ENCODE data around the gene ANKMY1. TPM values are rescaled to one million over a fixed set of nuclear protein-coding genes. Genes with fewer than 3 reads are reported as not detected.

Gene ANKMY1
- total and polyA plus RNA-seq, 2 of the 13 experiments (the other 11 are each of a cell fraction or from before 2014, with no cell fraction given), result 11.7 to 18.8 TPM

GRCh38 chr2:240460781-240461431 lies 96.9 kb downstream of the ANKMY1 start (continued):
- TF ChIP-seq AGO2 (optimal IDR thresholded peaks at IDR 0.05; ENCODE audit: low read depth, low read length) (peak; percentile 35), SNAI1 (CRISPR knock-in tag; IDR thresholded peaks at IDR 0.05; ENCODE audit: borderline replicate concordance) (no peak), TFAP4 (IDR thresholded peaks at IDR 0.05; ENCODE audit: borderline replicate concordance, low read depth) (no peak), ZNF549 (CRISPR knock-in tag; IDR thresholded peaks at IDR 0.05) (no peak)

- no peak overlapping the region; the same call in 1 of the 2 replicates for H3K4me2 ChIP-seq (ENCODE audit: low read depth, low read length)
- in situ Hi-C loops (cut with HindIII; ENCODE audit: extremely low pct_ligation_motif_present, low pct_unique_long_range_greater_than_20kb), result no loop called here
- no peaks in the 10 kb centered on the region for H3K9me3 ChIP-seq (ENCODE audit: low read length)
- no peak overlapping the region for H2AFZ ChIP-seq (ENCODE audit: low read length)
- ChIA-PET CTCF (ENCODE audit: low intra/inter-chr PET ratio, low total read pairs) (no interaction called here), POLR2A (interaction anchor here (1.5 kb wide), 1 partner anchor 101 kb away, joined by 3 read pairs; no protein-coding TSS in a partner anchor)
- no peaks in the 10 kb centered on the region; the same call in 1 of the 2 replicates for H4K20me1 ChIP-seq (ENCODE audit: insufficient read depth, low read length)
- ATAC-seq (no peak), FAIRE-seq (no peak), DNase-seq (ENCODE audit: low spot score) (no peak)
- peaks cover 45% of the 10 kb centered on the region for H3K4me1 ChIP-seq (ENCODE audit: insufficient read depth, low read length)
- no peaks in the 10 kb centered on the region for H3K36me3 ChIP-seq (replicated peaks in 1 of 2; ENCODE audit: control insufficient read depth in 1 of 2, insufficient read depth in 2 of 2, low read length in 2 of 2)
- TF ChIP-seq ZNF253 (CRISPR knock-in tag; IDR thresholded peaks at IDR 0.05; ENCODE audit: borderline replicate concordance), result 0 out of 2 replicates have a peak, but pooled peaks have one; percentile 35
- TF ChIP-seq KDM1A (CRISPR knock-in tag; IDR thresholded peaks at IDR 0.05), result no peak
- no peak overlapping the region for H3K27ac ChIP-seq (ENCODE audit: extremely low read length, insufficient read depth, low read length)
- intact Hi-C loops (cut with micrococcal nuclease; ENCODE audit: unreplicated experiment), result no loop called here
- H3K27me3 ChIP-seq (ENCODE audit: control insufficient read depth in 1 of 2, insufficient read depth in 2 of 2, low read length in 2 of 2), result peaks cover 16 to 26% of the 10 kb centered on the region in 2 experiments
- H3K4me3 ChIP-seq (replicated peaks in 1 of 3; ENCODE audit: insufficient read depth in 1 of 3, low read depth in 2 of 3, low read length in 3 of 3), result peak overlapping the region in 1 of 3 experiments; percentile 26; a peak in 1 of 6 replicates
- no peaks in the 10 kb centered on the region for H3K79me2 ChIP-seq (ENCODE audit: insufficient read depth, low read length)
- WGBS (ENCODE audit: low lambda C conversion rate), result 89% methylated on average over 12 of the region's 16 CpGs
- no TSS peak for BruUV-seq (replicated peaks)
- H3K9ac ChIP-seq (ENCODE audit: insufficient read depth, low read depth, low read length), result no peak overlapping the region
Observed at GRCh38 chr2:240460253-240460711, 97.5 kb downstream of the ANKMY1 start.

Measured in HepG2 (cell line).